HCT116 (cell line): ENCODE measurements around the gene PRPF40A. TPM values are rescaled to one million over a fixed set of nuclear protein-coding genes. Genes with fewer than 3 reads are reported as not detected.

Source experiments
- ATAC-seq: fragments of 200-7000 bp; cut with Tn5 transposase; 2 replicates; pipeline ENCODE4 v1.9.1; 2020; ENCODE audit warnings: mild to moderate bottlenecking, moderate library complexity
- BruUV-seq: library from RNA; stranded (reverse); fragments of 400-500 nt; replicated peaks from 2 replicates; lab custom pipeline; 2021; lab: Mats Ljungman, UMichigan
- CTCF ChIA-PET: fragments of 300-600 bp; sonication (Branson Sonifier 250); formaldehyde crosslinking; loops from one replicate; lab custom pipeline; 2021; ENCODE audit warnings: antibody characterized with exemption; lab: Charles Lee
- POLR2A ChIA-PET: fragments of 300-600, 350-600 bp; sonication (Branson Sonifier 250); formaldehyde crosslinking; loops from one replicate; lab custom pipeline; 2021; ENCODE audit warnings: antibody characterized with exemption; lab: Charles Lee
- RAD21 ChIA-PET, 2 experiments: fragments of 300-600 bp; sonication (Branson Sonifier 250); formaldehyde crosslinking; loops; one replicate each; lab custom pipeline; 2023; ENCODE audit warnings: low total read pairs in 2 of 2; ENCODE audit not compliant: uncharacterized antibody in 2 of 2, unreplicated experiment in 2 of 2, low non-redundant PET in 1 of 2; lab: Charles Lee
- DNase-seq: peaks from one replicate; pipeline ENCODE4 v3.0.0-alpha.2; 2010; ENCODE audit warnings: low read depth, low spot score
- H2AFZ ChIP-seq: fragments of 200-600 bp; shearing (Covaris generic), sonication (generic); 2 replicates; pipeline ENCODE4 v1.6.1; 2017; ENCODE audit warnings: low read depth, mixed run types, mixed read lengths, antibody characterized with exemption, low read length; ENCODE audit not compliant: poor library complexity, severe bottlenecking
- H3K27ac ChIP-seq: 2 replicates; pipeline ENCODE4 v1.5.1; 2012; ENCODE audit warnings: low read depth, low read length
- H3K27me3 ChIP-seq: fragments of 200-600 bp; sonication (generic); 2 replicates; pipeline ENCODE4 v1.6.1; 2016; ENCODE audit warnings: mixed run types, low read length, mixed read lengths; ENCODE audit not compliant: insufficient read depth
- H3K36me3 ChIP-seq, 2 experiments: fragments of 200-500 bp in 1 of 2; fragments of 200-600 bp in 1 of 2; sonication (Bioruptor generic) in 1 of 2; sonication (generic) in 1 of 2; 2 replicates each; pipeline versions ENCODE4 v1.5.1 to v1.6.1; 2014 to 2016; ENCODE audit warnings: low read length in 2 of 2, inconsistent platforms in 1 of 2, mixed read lengths in 1 of 2, mixed run types in 1 of 2; ENCODE audit not compliant: insufficient read depth in 2 of 2, control insufficient read depth in 1 of 2
- H3K4me1 ChIP-seq, 2 experiments: fragments of 200-600 bp in 1 of 2; sonication (generic) in 1 of 2; 2 replicates each; pipeline versions ENCODE4 v1.5.1 to v1.6.1; 2012 to 2017; ENCODE audit warnings: low read length in 2 of 2, inconsistent platforms in 1 of 2, mild to moderate bottlenecking in 1 of 2, mixed read lengths in 1 of 2, mixed run types in 1 of 2, moderate library complexity in 1 of 2; ENCODE audit not compliant: insufficient read depth in 2 of 2, control insufficient read depth in 1 of 2
- H3K4me2 ChIP-seq: fragments of 200-600 bp; sonication (generic); 2 replicates; pipeline ENCODE4 v1.6.1; 2017; ENCODE audit warnings: mixed run types, low read length, mixed read lengths
- H3K4me3 ChIP-seq, 2 experiments: fragments of 200-600 bp in 1 of 2; sonication (generic) in 1 of 2; replicated peaks in 1 of 2; 2 replicates each; pipeline ENCODE4 v1.5.1; 2011 to 2016; ENCODE audit warnings: low read length in 2 of 2, control low read depth in 1 of 2, low read depth in 1 of 2, mild to moderate bottlenecking in 1 of 2, mixed read lengths in 1 of 2, mixed run types in 1 of 2
- H3K79me2 ChIP-seq: fragments of 200-600 bp; sonication (generic); 2 replicates; pipeline ENCODE4 v1.6.1; 2017; ENCODE audit warnings: mild to moderate bottlenecking, mixed run types, low read length, moderate library complexity, mixed read lengths; ENCODE audit not compliant: insufficient read depth
- H3K9ac ChIP-seq: fragments of 200-600 bp; sonication (generic); 2 replicates; pipeline ENCODE4 v1.6.1; 2016; ENCODE audit warnings: low read length, mixed read lengths
- H3K9me2 ChIP-seq: fragments of 200-600 bp; sonication (generic), shearing (Covaris generic); 2 replicates; pipeline ENCODE4 v1.6.1; 2017; ENCODE audit warnings: mixed run types, mild to moderate bottlenecking, moderate library complexity; ENCODE audit not compliant: insufficient read depth
- H3K9me3 ChIP-seq, 2 experiments: fragments of 200-500 bp in 1 of 2; fragments of 200-600 bp in 1 of 2; sonication (Bioruptor generic) in 1 of 2; sonication (generic) in 1 of 2; 2 replicates each; pipeline ENCODE4 v1.6.1; 2014 to 2017; ENCODE audit warnings: low read length in 2 of 2, mixed read lengths in 2 of 2, inconsistent platforms in 1 of 2, low read depth in 1 of 2, mild to moderate bottlenecking in 1 of 2, mixed run types in 1 of 2, moderate library complexity in 1 of 2; ENCODE audit not compliant: control insufficient read depth in 1 of 2, insufficient read depth in 1 of 2
- H4K20me1 ChIP-seq: fragments of 200-600 bp; sonication (generic), shearing (Covaris generic); 2 replicates; pipeline ENCODE4 v1.6.1; 2017; ENCODE audit warnings: mixed run types, mild to moderate bottlenecking, moderate library complexity; ENCODE audit not compliant: insufficient read depth
- ATF3 ChIP-seq: IDR thresholded peaks from 2 replicates; pipeline ENCODE4 v1.6.1; 2012
- CBX3 ChIP-seq: IDR thresholded peaks from 2 replicates; pipeline ENCODE4 v1.6.1; 2012; ENCODE audit warnings: low read depth
- ELF1 ChIP-seq: IDR thresholded peaks from 2 replicates; pipeline ENCODE4 v1.6.1; 2012; ENCODE audit warnings: low read depth, borderline replicate concordance
- EZH2 ChIP-seq: fragments of 200-600 bp; sonication (generic); IDR thresholded peaks from 2 replicates; pipeline ENCODE4 v1.6.1; 2017; ENCODE audit warnings: antibody characterized with exemption, mixed run types
- FOSL1 ChIP-seq: IDR thresholded peaks from 2 replicates; pipeline ENCODE4 v1.6.1; 2012; ENCODE audit warnings: low read depth
- JUND ChIP-seq: IDR thresholded peaks from 2 replicates; pipeline ENCODE4 v1.6.1; 2012
- POLR2AphosphoS5 ChIP-seq: IDR thresholded peaks from 2 replicates; pipeline ENCODE4 v1.6.1; 2011; ENCODE audit warnings: mild to moderate bottlenecking, low read depth, low read length, moderate library complexity
- RAD21 ChIP-seq: IDR thresholded peaks from 2 replicates; pipeline ENCODE4 v1.6.1; 2012; ENCODE audit warnings: low read depth, mild to moderate bottlenecking
- SIN3A ChIP-seq: IDR thresholded peaks from 2 replicates; pipeline ENCODE4 v1.6.1; 2012; ENCODE audit warnings: low read depth
- SP1 ChIP-seq: IDR thresholded peaks from 2 replicates; pipeline ENCODE4 v1.6.1; 2012; ENCODE audit warnings: low read depth
- ZBTB33 ChIP-seq: IDR thresholded peaks from 2 replicates; pipeline ENCODE4 v1.6.1; 2011; ENCODE audit warnings: mild to moderate bottlenecking, low read length, moderate library complexity; ENCODE audit not compliant: insufficient replicate concordance; ENCODE audit errors: extremely low read depth
- ZFX ChIP-seq: fragments of 450-650 bp; IDR thresholded peaks from 2 replicates; pipeline ENCODE4 v1.6.1; 2017
- intact Hi-C: fragments of 100-400 bp; cut with micrococcal nuclease; formaldehyde crosslinking; loops from 2 replicates; pipeline ENCODE4 v1.10.0; 2022
- total RNA-seq: library from RNA; stranded (reverse); gene quantifications from one replicate; pipeline ENCODE4 v1.2.1, GENCODE V29; 2021; ENCODE audit not compliant: unreplicated experiment

The PRPF40A gene
- total RNA-seq, 1 experiment from 2014 or later: 171 TPM

- no peaks in the 10 kb centered on the region for H3K79me2 ChIP-seq
- ATAC-seq: no peak
- RAD21 ChIA-PET: no interaction called here
- no peak overlapping the region for H3K27ac ChIP-seq
- H4K20me1 ChIP-seq: peaks cover 9% of the 10 kb centered on the region
- H3K4me1 ChIP-seq: no peaks in the 10 kb centered on the region
- no peak overlapping the region for H3K9ac ChIP-seq
- no peak for DNase-seq
- POLR2A ChIA-PET: no interaction called here
- H3K9me3 ChIP-seq: no peaks in the 10 kb centered on the region
- no peak overlapping the region for H3K4me3 ChIP-seq
- CTCF ChIA-PET: interaction anchor here (1.3 kb wide), 1 partner anchor 16 kb away, joined by 3 read pairs; no protein-coding TSS in a partner anchor
- TF ChIP-seq POLR2AphosphoS5: no peak
- TF ChIP-seq ELF1: no peak
- no peak for TF ChIP-seq FOSL1
- no peak for TF ChIP-seq SIN3A
- TF ChIP-seq SP1: no peak
- TF ChIP-seq JUND: no peak
- no peak for TF ChIP-seq ZFX
- no peak for TF ChIP-seq ATF3
- no peak for TF ChIP-seq CBX3
- TF ChIP-seq ZBTB33: no peak
- TF ChIP-seq EZH2: no peak
- TF ChIP-seq RAD21: no peak
- H2AFZ ChIP-seq: no peak overlapping the region
- H3K27me3 ChIP-seq: no peaks in the 10 kb centered on the region
- H3K36me3 ChIP-seq: peaks cover 19 to 36% of the 10 kb centered on the region in 2 experiments; a peak in 3 of 4 replicates
- BruUV-seq: no TSS peak
- intact Hi-C loops: no loop called here
- H3K4me2 ChIP-seq: no peak overlapping the region
- H3K9me2 ChIP-seq: no peaks in the 10 kb centered on the region
These were observed 65.4 kb downstream of the PRPF40A start for GRCh38 chr2:152651834-152652233.
